ENCODE measurements around the gene DZANK1.

GRCh38 chr20:18443886-18444285 lies 22.9 kb downstream of the DZANK1 start:
- no peak for TF ChIP-seq ZBTB33 (CRISPR knock-in tag; IDR thresholded peaks at IDR 0.05)
- no peak for TF ChIP-seq MAFK (IDR thresholded peaks at IDR 0.05; ENCODE audit: low read length)
- TF ChIP-seq PRMT5 (CRISPR knock-in tag; IDR thresholded peaks at IDR 0.05): no peak
- no peak for TF ChIP-seq SMC3 (conservative IDR thresholded peaks at IDR 0.05; ENCODE audit: insufficient read depth, low read depth, low read length)
- TF ChIP-seq ZNF384 (IDR thresholded peaks at IDR 0.05; ENCODE audit: low read depth, low read length): no peak
- no peak for TF ChIP-seq SMARCE1 (IDR thresholded peaks at IDR 0.05)
- no peak for TF ChIP-seq POLR2A (conservative IDR thresholded peaks at IDR 0.05)
- no peak for TF ChIP-seq TRIM28 (IDR thresholded peaks at IDR 0.05)
- no peak for TF ChIP-seq BACH1 (tag; IDR thresholded peaks at IDR 0.05)
- no peak for TF ChIP-seq MBD2 (IDR thresholded peaks at IDR 0.05; ENCODE audit: borderline replicate concordance, low read depth)
- no peak for TF ChIP-seq CTCF (IDR thresholded peaks at IDR 0.05 in 2 of 3, conservative IDR thresholded peaks at IDR 0.05 in 1 of 3; ENCODE audit: insufficient read depth in 2 of 3, low read depth in 1 of 3, low read length in 3 of 3)
